HG03095 (cell line): ENCODE data around the gene CCL19.

Experiments used
- ATAC-seq: cut with Tn5 transposase; IDR thresholded peaks from one replicate; pipeline ENCODE4 v1.9.1; 2021; ENCODE audit warnings: moderate library complexity; ENCODE audit not compliant: unreplicated experiment

CCL19 gene

GRCh38 chr9:34701023-34701768 is 10.1 kb upstream of the CCL19 start:
- ATAC-seq, result peak; percentile 63

DNA sequence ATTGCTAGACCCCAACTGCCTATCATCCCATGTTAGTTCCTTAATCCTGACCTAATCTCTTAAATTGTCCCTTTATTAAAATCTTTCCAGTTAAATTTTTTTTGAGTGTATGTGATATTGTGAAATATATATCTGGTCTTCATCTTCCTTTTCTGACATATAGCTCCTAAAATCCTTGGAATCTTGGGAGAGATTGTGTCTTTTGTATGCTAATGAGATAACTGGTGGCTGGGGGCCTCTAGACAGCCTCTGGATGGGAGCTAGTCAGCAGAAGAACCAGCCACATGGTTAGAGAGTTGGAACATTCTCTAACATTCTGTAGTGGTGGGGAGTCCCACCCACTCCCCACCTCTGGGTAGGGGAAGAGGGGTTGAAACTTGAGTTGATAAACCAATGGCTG is 3.7 kb upstream of the CCL19 start:
- no peak for ATAC-seq

- ATAC-seq, result no peak
Measured at GRCh38 chr9:34693560-34693959, 2.5 kb upstream of the CCL19 start.

GRCh38 chr9:34691936-34692315 is 850 bp upstream of the CCL19 start:
- no peak for ATAC-seq

DNA sequence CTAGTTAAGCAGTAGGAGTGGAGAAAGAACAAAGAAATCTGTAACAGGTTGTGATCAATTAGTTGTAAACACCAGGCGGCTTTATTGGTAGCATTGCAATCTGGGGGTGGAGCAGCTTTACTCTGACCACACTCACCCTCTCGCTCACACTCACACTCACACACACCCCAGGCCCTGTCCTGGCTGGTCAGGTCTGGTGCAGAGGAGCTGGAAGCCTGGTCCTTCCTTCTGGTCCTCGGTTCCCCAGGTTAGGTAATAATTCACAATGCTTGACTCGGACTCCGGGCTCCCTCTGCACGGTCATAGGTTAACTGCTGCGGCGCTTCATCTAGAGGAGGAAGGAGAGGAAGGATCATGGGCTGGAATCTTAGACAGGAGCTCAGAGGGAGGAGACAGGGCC is 1.6 kb downstream of the CCL19 start:
- ATAC-seq, result no peak

- ATAC-seq, result no peak
Measured at GRCh38 chr9:34689116-34689470, 2.0 kb downstream of the CCL19 start.

- ATAC-seq, result no peak
Measured at GRCh38 chr9:34688329-34689115, 2.6 kb downstream of the CCL19 start.

- no peak for ATAC-seq
Measured at GRCh38 chr9:34687276-34688030, 3.6 kb downstream of the CCL19 start.

DNA sequence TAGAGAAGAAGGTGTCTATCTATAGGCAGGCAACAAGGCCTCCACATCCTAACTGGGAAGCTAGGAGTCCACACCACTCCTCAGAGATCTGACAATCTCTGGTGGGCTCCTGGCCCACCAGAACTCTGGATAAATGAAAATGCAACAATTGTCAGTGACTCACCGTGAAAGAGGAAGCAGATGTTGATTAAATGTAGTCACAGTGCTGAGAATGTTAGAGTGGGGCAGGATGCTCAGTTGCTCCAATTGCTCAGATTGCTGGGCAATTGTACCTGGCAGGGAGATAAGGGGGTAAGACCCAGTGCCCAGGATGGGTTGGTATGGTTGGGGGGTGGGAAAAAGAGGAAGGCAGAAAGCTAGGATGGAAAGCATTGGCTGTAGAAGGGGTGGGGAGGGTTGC is 4.3 kb downstream of the CCL19 start:
- ATAC-seq, result no peak

- ATAC-seq, result no peak
Measured at GRCh38 chr9:34686231-34686630, 4.8 kb downstream of the CCL19 start.

- ATAC-seq, result no peak
Measured at GRCh38 chr9:34685591-34685990, 5.5 kb downstream of the CCL19 start.

DNA sequence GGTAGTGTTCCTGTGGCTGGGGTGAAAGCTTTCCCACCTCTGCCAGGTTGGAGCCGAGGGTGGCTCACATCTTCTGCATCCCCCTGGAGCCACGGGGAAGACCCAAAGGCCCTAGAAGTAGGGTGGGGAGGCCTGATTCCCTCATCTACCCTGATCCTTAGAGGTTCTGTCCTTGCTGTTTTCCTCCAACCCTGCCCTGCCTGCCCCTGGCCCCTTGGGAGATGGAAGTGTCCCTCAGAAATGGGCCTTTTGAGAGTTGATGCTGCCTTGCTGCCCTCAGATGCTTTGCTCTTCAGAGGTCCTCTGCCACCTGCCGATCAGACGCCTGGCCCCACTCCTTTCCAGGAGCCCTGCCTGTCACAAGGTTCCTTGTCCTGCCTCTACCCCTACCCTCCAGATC is 6.3 kb downstream of the CCL19 start:
- ATAC-seq, result no peak

- no peak for ATAC-seq
Measured at GRCh38 chr9:34684145-34684544, 6.9 kb downstream of the CCL19 start.

GRCh38 chr9:34675869-34676268 is 15.2 kb downstream of the CCL19 start:
- ATAC-seq, result no peak

DNA sequence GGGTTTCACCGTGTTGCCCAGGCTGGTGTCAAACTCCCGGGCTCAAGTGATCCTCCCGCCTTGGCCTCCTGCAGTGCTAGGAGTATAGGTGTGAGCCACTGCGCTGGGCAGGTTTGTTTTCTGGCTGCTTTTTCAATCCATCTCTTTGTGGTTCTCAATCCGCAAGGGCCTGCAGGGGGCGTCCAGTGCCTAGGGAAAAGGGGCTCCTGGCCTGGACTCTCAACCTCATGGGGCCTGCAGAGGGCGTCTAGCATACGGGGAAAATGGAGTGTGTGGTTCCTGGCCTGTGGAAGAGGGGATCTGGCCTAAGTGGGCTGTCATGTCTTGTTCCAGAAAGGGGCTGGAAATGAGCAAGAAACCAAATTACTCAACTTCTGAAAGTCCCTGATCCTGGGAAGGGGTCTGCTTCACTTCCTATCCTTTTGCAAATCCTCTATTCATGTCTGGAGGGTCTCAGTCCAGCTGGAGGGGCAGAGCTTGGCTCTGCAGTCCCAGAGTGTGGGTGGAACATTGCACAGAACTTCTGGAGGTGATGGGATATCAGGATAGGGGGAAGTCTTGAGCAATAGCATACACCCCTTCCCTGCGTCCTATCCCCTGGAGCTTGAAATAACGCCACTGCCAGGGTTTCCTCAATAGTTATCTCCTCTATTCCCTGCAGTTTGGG is 15.9 kb downstream of the CCL19 start:
- ATAC-seq, result no peak

- ATAC-seq, result no peak
Measured at GRCh38 chr9:34674440-34674839, 16.6 kb downstream of the CCL19 start.

DNA sequence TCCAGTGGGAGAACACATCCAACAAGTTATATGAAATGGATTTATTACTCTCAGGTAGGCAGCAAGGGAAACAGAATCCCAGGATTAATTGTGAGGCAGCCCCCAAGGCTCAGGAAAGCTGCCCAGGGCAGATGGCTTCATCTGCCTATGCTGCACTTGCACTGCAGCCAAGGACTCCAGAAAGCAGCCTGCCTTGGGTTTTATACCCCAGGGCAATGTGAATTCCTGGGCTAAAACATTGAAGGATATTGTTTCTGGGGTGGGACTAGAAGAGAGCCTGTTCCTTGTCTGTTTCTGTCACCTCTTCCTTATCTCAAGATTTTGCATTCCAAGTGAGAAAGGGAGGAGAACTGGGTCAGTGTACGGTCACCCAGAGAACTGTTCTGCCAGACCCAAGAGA is 19.8 kb downstream of the CCL19 start:
- no peak for ATAC-seq

GRCh38 chr9:34669809-34670562 is 21.1 kb downstream of the CCL19 start:
- ATAC-seq, result no peak

DNA sequence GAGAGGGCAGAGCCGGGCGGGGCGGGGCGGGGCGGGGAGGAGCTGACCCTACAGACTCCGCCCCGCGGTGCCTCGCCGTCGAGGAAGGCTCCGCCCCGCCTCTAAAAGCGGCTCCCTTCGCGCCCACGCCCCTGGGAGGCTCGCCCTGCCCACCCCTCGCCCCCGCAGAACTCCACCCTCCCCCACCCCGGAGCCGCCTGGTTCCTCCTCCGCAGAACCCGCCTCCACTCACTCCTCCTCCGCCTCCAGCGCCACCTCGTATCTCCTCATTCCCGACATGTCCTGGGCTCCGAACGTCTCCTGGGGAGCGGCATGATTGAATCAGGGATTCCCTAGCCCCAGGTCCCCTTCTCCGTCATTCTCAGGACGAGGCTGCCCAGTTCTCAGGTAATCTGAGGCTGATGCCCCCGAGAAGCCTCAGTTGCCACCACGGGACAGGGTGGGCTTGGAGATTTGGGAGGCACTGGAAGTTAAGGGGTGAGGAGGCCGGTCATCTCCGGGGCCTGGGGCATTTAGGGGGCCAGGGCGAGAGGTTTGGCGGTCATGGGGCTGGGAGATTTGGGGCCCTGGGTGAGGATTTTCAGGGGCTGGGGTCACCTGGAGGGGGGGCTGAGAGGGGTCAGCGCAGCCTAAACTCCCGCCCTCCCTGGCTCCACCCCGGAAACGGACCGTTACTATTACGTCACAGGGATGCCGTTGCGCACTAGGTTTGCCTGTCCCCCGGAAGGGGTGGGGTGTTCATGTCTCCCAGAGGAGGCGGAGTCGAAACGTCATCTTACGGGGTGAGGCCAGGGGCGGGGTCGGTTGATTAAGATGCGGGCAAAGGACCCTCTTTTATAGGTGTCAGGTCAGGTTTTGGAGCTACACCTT is 25.5 kb downstream of the CCL19 start:
- ATAC-seq, result peak; percentile 79

- peak; percentile 16 for ATAC-seq
Measured at GRCh38 chr9:34665067-34665380, 26.1 kb downstream of the CCL19 start.
